K562 (cell line): ENCODE data around the gene KLHL8. TPM values are rescaled to one million over a fixed set of nuclear protein-coding genes. Genes with fewer than 3 reads are reported as not detected.

Experiments
- ATAC-seq: fragments of 200-7000 bp; cut with Tn5 transposase; 3 replicates; pipeline ENCODE4 v1.9.1; 2020; ENCODE audit warnings: moderate library complexity
- BruUV-seq: library from RNA; stranded (reverse); fragments of 400-500 nt; replicated peaks from 2 replicates; lab custom pipeline; 2021; lab: Mats Ljungman, UMichigan
- CTCF ChIA-PET: fragments of 300-600 bp; formaldehyde crosslinking; extraction: SDS; loops from one replicate; lab custom pipeline; 2021; ENCODE audit warnings: low intra/inter-chr PET ratio; lab: Yijun Ruan, JAX
- POLR2A ChIA-PET: fragments of 300-600, 350-650 bp; sonication (Branson Sonifier 250); formaldehyde crosslinking; extraction: SDS; loops from one replicate; lab custom pipeline; 2021; ENCODE audit warnings: antibody characterized with exemption, inconsistent platforms; lab: Yijun Ruan, JAX
- DNase-seq, 4 experiments: peaks; one replicate each; pipeline versions ENCODE4 v3.0.0 to v3.0.0-alpha.2; 2011 to 2018; ENCODE audit warnings: low spot score in 3 of 4, mixed read lengths in 3 of 4; ENCODE audit errors: extremely low read depth in 1 of 4
- FAIRE-seq: peaks from 2 replicates; lab custom pipeline; 2011; peaks lifted over from hg19 to GRCh38; lab: Jason Lieb, UNC
- H2AFZ ChIP-seq: 2 replicates; pipeline ENCODE4 v1.6.0; 2011; ENCODE audit warnings: low read depth, low read length, control low read depth, inconsistent platforms
- H3K27ac ChIP-seq: fragments of 200-600 bp; 3 replicates; pipeline ENCODE4 v1.8.0; 2011; ENCODE audit warnings: low read depth, mild to moderate bottlenecking, control low read depth, inconsistent platforms, low read length, moderate library complexity, mixed read lengths; ENCODE audit errors: extremely low read depth
- H3K27me3 ChIP-seq, 2 experiments: fragments of 300-600 bp in 1 of 2; 2 replicates in 1 of 2; 3 replicates in 1 of 2; pipeline versions ENCODE4 v1.6.0 to v1.8.0; 2011; ENCODE audit warnings: inconsistent platforms in 2 of 2, low read length in 2 of 2, mild to moderate bottlenecking in 1 of 2, mixed read lengths in 1 of 2, moderate library complexity in 1 of 2; ENCODE audit not compliant: control insufficient read depth in 2 of 2, insufficient read depth in 2 of 2
- H3K36me3 ChIP-seq: fragments of 300-600 bp; 3 replicates; pipeline ENCODE4 v1.8.0; 2011; ENCODE audit warnings: mild to moderate bottlenecking, low read length, inconsistent platforms; ENCODE audit not compliant: control insufficient read depth, insufficient read depth
- H3K4me1 ChIP-seq, 2 experiments: fragments of 200-600 bp in 1 of 2; replicated peaks in 1 of 2; 2 replicates in 1 of 2; 3 replicates in 1 of 2; pipeline versions ENCODE4 v1.5.1 to v1.8.0; 2011; ENCODE audit warnings: inconsistent platforms in 2 of 2, low read length in 2 of 2, mild to moderate bottlenecking in 1 of 2, mixed read lengths in 1 of 2, moderate library complexity in 1 of 2; ENCODE audit not compliant: control insufficient read depth in 2 of 2, insufficient read depth in 2 of 2
- H3K4me2 ChIP-seq: 2 replicates; pipeline ENCODE4 v1.6.1; 2011; ENCODE audit warnings: low read length, control low read depth, inconsistent platforms, mixed read lengths; ENCODE audit not compliant: insufficient read depth
- H3K4me3 ChIP-seq: fragments of 200-600 bp; sonication (generic), shearing (Covaris generic); 2 replicates; pipeline ENCODE4 v1.5.1; 2016; ENCODE audit warnings: control low read depth, inconsistent platforms
- H3K79me2 ChIP-seq: fragments of 200-600 bp; 3 replicates; pipeline ENCODE4 v1.8.0; 2011; ENCODE audit warnings: low read length, inconsistent platforms; ENCODE audit not compliant: control insufficient read depth, insufficient read depth
- H3K9ac ChIP-seq, 2 experiments: 2 replicates each; pipeline versions ENCODE4 v1.6.0 to v1.6.1; 2011; ENCODE audit warnings: low read depth in 2 of 2, low read length in 2 of 2, control low read depth in 1 of 2, inconsistent platforms in 1 of 2, mild to moderate bottlenecking in 1 of 2, mixed read lengths in 1 of 2; ENCODE audit not compliant: insufficient read depth in 1 of 2
- H3K9me1 ChIP-seq: one replicate; pipeline ENCODE4 v1.6.0; 2011; ENCODE audit warnings: inconsistent platforms, mild to moderate bottlenecking, low read length, moderate library complexity; ENCODE audit not compliant: control insufficient read depth, insufficient read depth
- H3K9me3 ChIP-seq: replicated peaks from 2 replicates; pipeline ENCODE4 v1.5.1; 2011; ENCODE audit warnings: low read depth, low read length, inconsistent platforms; ENCODE audit not compliant: control insufficient read depth, insufficient read depth
- H4K20me1 ChIP-seq: replicated peaks from 2 replicates; pipeline ENCODE4 v1.6.1; 2011; ENCODE audit warnings: low read length, inconsistent platforms, mixed read lengths; ENCODE audit not compliant: control insufficient read depth, insufficient read depth
- ATF7 ChIP-seq: fragments of 450-650 bp; IDR thresholded peaks from 2 replicates; pipeline ENCODE4 v1.7.1; 2014; ENCODE audit warnings: mild to moderate bottlenecking, moderate library complexity
- COPS2 ChIP-seq: fragments of 450-650 bp; conservative IDR thresholded peaks from 2 replicates; pipeline ENCODE4 v1.6.1; 2016; ENCODE audit warnings: mild to moderate bottlenecking, moderate library complexity
- MECOM ChIP-seq: fragments of 250-450 bp; sonication (Bioruptor Pico); IDR thresholded peaks from 2 replicates; pipeline ENCODE4 v1.8.0; 2022; ENCODE audit warnings: inconsistent platforms
- NCOA1 ChIP-seq: fragments of 450-650 bp; IDR thresholded peaks from 2 replicates; pipeline ENCODE4 v1.6.1; 2016; ENCODE audit warnings: low read depth
- NCOR1 ChIP-seq: fragments of 450-650 bp; IDR thresholded peaks from 2 replicates; pipeline ENCODE4 v1.6.1; 2016; ENCODE audit warnings: mild to moderate bottlenecking, moderate library complexity
- NR2C1 ChIP-seq, 2 experiments: fragments of 450-650 bp; IDR thresholded peaks; 2 replicates each; pipeline ENCODE4 v1.6.1; 2017; ENCODE audit warnings: mild to moderate bottlenecking in 2 of 2, antibody characterized with exemption in 1 of 2, inconsistent platforms in 1 of 2, missing compliant biosample characterization in 1 of 2, missing genetic modification characterization in 1 of 2
- NR2F6 ChIP-seq: fragments of 450-650 bp; formaldehyde crosslinking; IDR thresholded peaks from 2 replicates; pipeline ENCODE4 v1.4.0; 2020; ENCODE audit warnings: mild to moderate bottlenecking
- NUFIP1 ChIP-seq: fragments of 450-650 bp; IDR thresholded peaks from 2 replicates; pipeline ENCODE4 v1.6.1; 2018; ENCODE audit not compliant: partially characterized antibody
- RB1 ChIP-seq: fragments of 450-650 bp; IDR thresholded peaks from 2 replicates; pipeline ENCODE4 v1.6.1; 2017; ENCODE audit warnings: low read depth, mild to moderate bottlenecking
- STAG1 ChIP-seq: sonication (generic); formaldehyde crosslinking; IDR thresholded peaks from 2 replicates; pipeline ENCODE4 v1.5.0; 2020; ENCODE audit warnings: missing genetic modification reagents, borderline replicate concordance
- ZMIZ1 ChIP-seq, 2 experiments: fragments of 150-350 bp in 1 of 2; IDR thresholded peaks; 2 replicates each; pipeline ENCODE4 v1.6.1; 2012 to 2016; ENCODE audit warnings: low read depth in 2 of 2, low read length in 2 of 2, mild to moderate bottlenecking in 1 of 2, moderate library complexity in 1 of 2
- ZNF324 ChIP-seq: fragments of 250-450 bp; sonication (Bioruptor Pico); IDR thresholded peaks from 2 replicates; pipeline ENCODE4 v1.4.0; 2020; ENCODE audit warnings: mild to moderate bottlenecking
- WGBS: fragments of 100-300 bp; shearing (Covaris generic); methylation state at CpG from one replicate; pipeline ENCODE4 v1.1.6; 2016; ENCODE audit warnings: low coverage, mixed read lengths; ENCODE audit not compliant: insufficient coverage; ENCODE audit errors: missing lambda C conversion rate; 5-methylcytosine and 5-hydroxymethylcytosine counted together
- in situ Hi-C: fragments of 300-500 bp; cut with MboI; formaldehyde crosslinking; loops from 4 replicates; pipeline ENCODE4 v1.15.0; 2018; ENCODE audit warnings: inconsistent platforms, mixed read lengths
- intact Hi-C: fragments of 100-400 bp; cut with micrococcal nuclease; formaldehyde crosslinking; loops from 2 replicates; pipeline ENCODE4 v1.14.2; 2022
- polyA plus RNA-seq, 8 experiments: library from polyadenylated mRNA; depleted of rRNA in 4 of 8; stranded (reverse) in 5 of 8; unstranded in 3 of 8; fragments of >200 nt; fragmentation: Nextera tagmentation in 2 of 8; fragmentation: Illumina TruSeq in 1 of 8; extraction: Ambion mirVana in 2 of 8; extraction: Trizol in 1 of 8; gene quantifications; 2 replicates each; pipeline versions ENCODE4 v1.2.1 to v1.2.3, GENCODE V29; 2011 to 2014; ENCODE audit warnings: inconsistent platforms in 1 of 8, missing spikeins in 1 of 8
- total RNA-seq, 7 experiments: library from RNA; depleted of rRNA in 6 of 7; stranded (reverse); fragments of >200 nt in 6 of 7; fragmentation: Illumina TruSeq in 2 of 7; extraction: Trizol in 2 of 7; gene quantifications; 2 replicates each; pipeline versions ENCODE4 v1.2.1 to v1.2.3, GENCODE V29; 2011 to 2021; ENCODE audit warnings: low replicate concordance in 1 of 7
- TF ChIP-seq, protein P1 (sequence below), 2 experiments: fragments of 450-650 bp; IDR thresholded peaks; 2 replicates each; pipeline ENCODE4 v1.6.1; 2016; ENCODE audit warnings: mild to moderate bottlenecking in 2 of 2, borderline replicate concordance in 1 of 2, low read depth in 1 of 2, moderate library complexity in 1 of 2

Gene KLHL8
- total and polyA plus RNA-seq, 9 of the 15 experiments (the other 6 are each of a cell fraction or from before 2014, with no cell fraction given), result 8.7 to 25.3 (median 15.7) TPM

DNA sequence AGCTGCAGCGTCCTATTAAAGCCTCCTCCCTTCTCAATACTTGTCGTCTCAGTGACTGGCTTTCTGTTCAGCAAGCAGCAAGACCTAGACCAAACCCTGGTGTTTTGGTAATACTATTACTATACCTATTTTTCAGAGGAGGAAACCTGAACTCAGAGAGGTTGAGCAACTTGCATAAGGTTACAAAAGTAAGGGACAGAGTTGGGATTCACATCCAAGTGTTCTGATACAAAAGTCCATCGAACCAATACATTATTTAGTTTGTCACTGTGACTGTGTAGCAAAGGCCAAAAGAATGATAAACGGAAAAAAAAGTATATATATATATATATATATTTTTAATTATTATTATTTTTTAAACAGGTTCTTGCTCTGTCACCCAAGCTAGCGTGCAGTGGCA is 29.9 kb upstream of the KLHL8 start:
- Histone ChIP-seq H3K9ac (no peak overlapping the region), H4K20me1 (no peaks in the 10 kb centered on the region), H3K9me1 (no peaks in the 10 kb centered on the region), H3K4me3 (no peak overlapping the region), H2AFZ (no peak overlapping the region), H3K27me3 (no peaks in the 10 kb centered on the region; a peak in 1 of 5 replicates), H3K9me3 (no peaks in the 10 kb centered on the region), H3K4me2 (no peak overlapping the region), H3K27ac (no peak overlapping the region), H3K36me3 (no peaks in the 10 kb centered on the region), H3K4me1 (no peaks in the 10 kb centered on the region), H3K79me2 (no peaks in the 10 kb centered on the region)
- ATAC-seq (no peak), DNase-seq (no peak), FAIRE-seq (no peak)
- BruUV-seq, result no TSS peak
- CTCF ChIA-PET, result no interaction called here
- in situ Hi-C loops, result no loop called here
- intact Hi-C loops, result no loop called here
- WGBS, result 5% methylated on average over 5 of the region's 5 CpGs
- POLR2A ChIA-PET, result interaction anchor here (0.7 kb wide), 1 partner anchor 128 kb away, joined by 3 read pairs; no protein-coding TSS in a partner anchor
- TF ChIP-seq NUFIP1, result no peak
- TF ChIP-seq ZNF324 (CRISPR knock-in tag), result no peak
- no peak for TF ChIP-seq NCOR1
- no peak for TF ChIP-seq RB1
- TF ChIP-seq NR2C1 (IDR thresholded peaks at IDR 0.05), result no peak
- TF ChIP-seq NR2C1 (tag; IDR thresholded peaks at IDR 0.05), result no peak
- TF ChIP-seq, protein P1, sequence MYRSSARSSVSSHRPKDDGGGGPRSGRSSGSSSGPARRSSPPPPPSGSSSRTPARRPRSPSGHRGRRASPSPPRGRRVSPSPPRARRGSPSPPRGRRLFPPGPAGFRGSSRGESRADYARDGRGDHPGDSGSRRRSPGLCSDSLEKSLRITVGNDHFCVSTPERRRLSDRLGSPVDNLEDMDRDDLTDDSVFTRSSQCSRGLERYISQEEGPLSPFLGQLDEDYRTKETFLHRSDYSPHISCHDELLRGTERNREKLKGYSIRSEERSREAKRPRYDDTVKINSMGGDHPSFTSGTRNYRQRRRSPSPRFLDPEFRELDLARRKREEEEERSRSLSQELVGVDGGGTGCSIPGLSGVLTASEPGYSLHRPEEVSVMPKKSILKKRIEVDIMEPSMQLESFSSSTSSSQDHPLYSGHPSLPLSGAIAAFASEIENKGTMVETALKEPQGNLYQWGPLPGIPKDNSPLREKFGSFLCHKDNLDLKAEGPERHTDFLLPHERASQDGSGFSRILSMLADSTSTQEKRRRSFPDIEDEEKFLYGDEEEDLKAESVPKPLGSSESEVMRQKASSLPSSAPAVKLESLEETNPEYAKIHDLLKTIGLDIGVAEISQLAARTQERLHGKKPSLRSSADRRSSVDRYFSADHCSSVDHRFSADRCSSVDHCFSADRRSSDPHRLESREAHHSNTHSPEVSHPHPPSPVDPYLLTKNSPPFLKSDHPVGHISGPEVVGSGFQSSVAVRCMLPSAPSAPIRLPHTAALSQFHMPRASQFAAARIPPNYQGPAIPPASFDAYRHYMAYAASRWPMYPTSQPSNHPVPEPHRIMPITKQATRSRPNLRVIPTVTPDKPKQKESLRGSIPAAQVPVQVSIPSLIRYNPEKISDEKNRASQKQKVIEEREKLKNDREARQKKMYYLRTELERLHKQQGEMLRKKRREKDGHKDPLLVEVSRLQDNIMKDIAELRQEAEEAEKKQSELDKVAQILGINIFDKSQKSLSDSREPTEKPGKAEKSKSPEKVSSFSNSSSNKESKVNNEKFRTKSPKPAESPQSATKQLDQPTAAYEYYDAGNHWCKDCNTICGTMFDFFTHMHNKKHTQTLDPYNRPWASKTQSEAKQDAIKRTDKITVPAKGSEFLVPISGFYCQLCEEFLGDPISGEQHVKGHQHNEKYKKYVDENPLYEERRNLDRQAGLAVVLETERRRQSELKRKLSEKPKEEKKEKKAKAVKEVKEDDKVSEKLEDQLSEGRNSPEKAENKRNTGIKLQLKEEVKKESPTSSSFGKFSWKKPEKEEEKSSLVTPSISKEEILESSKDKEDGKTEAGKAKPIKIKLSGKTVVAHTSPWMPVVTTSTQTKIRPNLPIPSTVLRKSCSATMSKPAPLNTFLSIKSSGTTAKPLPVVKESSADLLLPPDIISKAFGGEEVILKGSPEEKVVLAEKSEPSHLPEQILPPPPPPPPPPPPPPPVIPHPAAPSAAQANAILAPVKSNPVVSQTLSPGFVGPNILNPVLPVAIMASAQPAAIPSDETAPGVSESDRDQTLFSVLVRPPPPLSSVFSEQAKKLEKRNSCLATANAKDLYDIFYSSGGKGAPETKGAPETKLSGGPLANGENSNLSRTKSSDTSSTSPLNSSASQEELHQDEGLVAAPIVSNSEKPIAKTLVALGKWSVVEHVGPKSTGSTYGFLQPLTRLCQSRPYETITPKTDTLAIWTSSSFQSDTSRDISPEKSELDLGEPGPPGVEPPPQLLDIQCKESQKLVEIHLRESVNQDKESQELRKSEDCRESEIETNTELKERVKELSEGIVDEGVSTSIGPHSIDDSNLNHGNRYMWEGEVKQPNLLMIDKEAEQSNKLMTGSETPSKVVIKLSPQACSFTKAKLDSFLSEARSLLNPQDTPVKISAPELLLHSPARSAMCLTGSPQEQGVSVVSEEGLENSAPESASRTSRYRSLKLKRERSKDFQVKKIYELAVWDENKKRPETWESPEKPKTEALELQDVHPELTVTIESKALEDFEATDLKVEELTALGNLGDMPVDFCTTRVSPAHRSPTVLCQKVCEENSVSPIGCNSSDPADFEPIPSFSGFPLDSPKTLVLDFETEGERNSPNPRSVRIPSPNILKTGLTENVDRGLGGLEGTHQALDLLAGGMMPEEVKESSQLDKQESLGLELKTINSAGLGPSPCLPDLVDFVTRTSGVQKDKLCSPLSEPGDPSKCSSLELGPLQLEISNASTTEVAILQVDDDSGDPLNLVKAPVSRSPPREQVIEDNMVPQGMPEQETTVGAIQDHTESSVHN (IDR thresholded peaks at IDR 0.05; ENCODE audit: borderline replicate concordance in 1 of 2, low read depth in 1 of 2), result no peak
- no peak for TF ChIP-seq NR2F6
- TF ChIP-seq ATF7, result no peak
- no peak for TF ChIP-seq ZMIZ1 (IDR thresholded peaks at IDR 0.05; ENCODE audit: low read depth in 2 of 2, low read length in 2 of 2)
- no peak for TF ChIP-seq STAG1 (CRISPR knock-in tag)
- TF ChIP-seq NCOA1, result no peak
- no peak for TF ChIP-seq COPS2
- TF ChIP-seq MECOM (CRISPR knock-in tag), result no peak
